Duodenal mucosa (tissue), 2 donors: ENCODE results near the gene EIF4E3.

Experiments used
- H3K27ac ChIP-seq: one replicate; pipeline ENCODE4 v1.7.0; 2013; ENCODE audit warnings: low read depth, low read length
- H3K27me3 ChIP-seq, 2 donors: one replicate each; pipeline ENCODE4 v1.7.0; 2013; ENCODE audit warnings: low read length in 2 of 2, control low read depth in 1 of 2; ENCODE audit not compliant: insufficient read depth in 2 of 2, control insufficient read depth in 1 of 2
- H3K36me3 ChIP-seq, 2 donors: one replicate each; pipeline ENCODE4 v1.7.0; 2013; ENCODE audit warnings: low read length in 2 of 2, control low read depth in 1 of 2; ENCODE audit not compliant: insufficient read depth in 2 of 2, control insufficient read depth in 1 of 2
- H3K4me1 ChIP-seq, 2 donors: one replicate each; pipeline ENCODE4 v1.7.0; 2013; ENCODE audit warnings: low read length in 2 of 2, control low read depth in 1 of 2; ENCODE audit not compliant: insufficient read depth in 2 of 2, control insufficient read depth in 1 of 2
- H3K4me3 ChIP-seq, 2 donors: one replicate each; pipeline ENCODE4 v1.7.0; 2013; ENCODE audit warnings: low read length in 2 of 2, low read depth in 1 of 2
- H3K9ac ChIP-seq, 2 donors: one replicate each; pipeline ENCODE4 v1.7.0; 2013; ENCODE audit warnings: low read length in 2 of 2, low read depth in 1 of 2
- H3K9me3 ChIP-seq, 2 donors: one replicate each; pipeline ENCODE4 v1.7.0; 2013; ENCODE audit warnings: low read length in 2 of 2, control low read depth in 1 of 2; ENCODE audit not compliant: control insufficient read depth in 1 of 2

Gene EIF4E3

DNA sequence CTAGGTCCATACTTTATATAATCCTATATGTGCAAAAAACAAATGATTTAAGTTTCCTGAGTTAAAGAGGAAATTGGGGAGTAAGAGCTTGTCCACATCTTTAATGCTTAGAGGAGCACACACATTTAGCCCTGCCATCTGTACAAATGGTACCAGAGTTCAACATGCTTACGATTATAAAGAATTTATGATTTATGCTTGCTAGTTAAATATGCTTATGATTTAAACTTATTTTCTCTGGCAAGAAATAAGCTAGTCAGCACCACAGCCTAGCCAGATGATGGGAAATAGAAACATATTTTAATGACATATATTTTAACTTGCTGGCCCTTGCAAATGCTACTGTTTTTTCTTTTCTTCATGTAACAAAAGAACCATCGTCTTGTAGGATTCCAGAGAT lies 48.3 kb downstream of the EIF4E3 start:
- no peak overlapping the region for H3K9ac ChIP-seq
- H3K4me3 ChIP-seq, result no peak overlapping the region
- peaks cover 0 to 10% of the 10 kb centered on the region in 2 donors for H3K4me1 ChIP-seq
- no peaks in the 10 kb centered on the region for H3K9me3 ChIP-seq
- H3K36me3 ChIP-seq, result no peaks in the 10 kb centered on the region
- no peak overlapping the region for H3K27ac ChIP-seq
- no peaks in the 10 kb centered on the region for H3K27me3 ChIP-seq

- Histone ChIP-seq H3K9me3 (no peaks in the 10 kb centered on the region), H3K4me1 (no peaks in the 10 kb centered on the region), H3K9ac (no peak overlapping the region), H3K36me3 (no peaks in the 10 kb centered on the region), H3K27me3 (no peaks in the 10 kb centered on the region), H3K4me3 (no peak overlapping the region), H3K27ac (no peak overlapping the region)
Measured at GRCh38 chr3:71673486-71673885, 51.7 kb downstream of the EIF4E3 start.

DNA sequence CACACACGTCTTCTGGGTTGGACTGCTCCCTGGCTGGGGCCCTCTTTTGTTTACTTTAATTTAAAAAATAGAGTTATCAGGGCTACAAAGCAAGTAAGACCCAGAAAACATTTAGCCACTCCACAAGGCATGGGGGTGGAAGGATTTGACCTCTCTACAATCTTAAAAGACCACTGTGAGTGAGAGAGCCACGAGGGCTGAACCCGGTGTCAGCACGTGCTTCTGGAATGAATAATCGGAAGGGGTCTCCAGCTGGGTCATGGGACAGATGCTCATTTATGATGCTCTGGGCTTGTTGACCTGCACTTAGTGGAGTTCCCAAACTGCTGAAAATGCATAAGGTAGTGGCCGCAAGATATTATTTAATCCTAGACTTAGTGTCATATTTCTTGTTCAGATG lies 52.4 kb downstream of the EIF4E3 start:
- Histone ChIP-seq H3K27me3 (no peaks in the 10 kb centered on the region), H3K9ac (no peak overlapping the region), H3K36me3 (no peaks in the 10 kb centered on the region), H3K4me1 (no peaks in the 10 kb centered on the region), H3K4me3 (no peak overlapping the region), H3K27ac (no peak overlapping the region), H3K9me3 (no peaks in the 10 kb centered on the region)

GRCh38 chr3:71672340-71672739 lies 52.9 kb downstream of the EIF4E3 start:
- H3K9ac ChIP-seq, result no peak overlapping the region
- H3K27me3 ChIP-seq, result no peaks in the 10 kb centered on the region
- no peaks in the 10 kb centered on the region for H3K36me3 ChIP-seq
- H3K9me3 ChIP-seq, result no peaks in the 10 kb centered on the region
- H3K27ac ChIP-seq, result no peak overlapping the region
- no peaks in the 10 kb centered on the region for H3K4me1 ChIP-seq
- H3K4me3 ChIP-seq, result no peak overlapping the region

DNA sequence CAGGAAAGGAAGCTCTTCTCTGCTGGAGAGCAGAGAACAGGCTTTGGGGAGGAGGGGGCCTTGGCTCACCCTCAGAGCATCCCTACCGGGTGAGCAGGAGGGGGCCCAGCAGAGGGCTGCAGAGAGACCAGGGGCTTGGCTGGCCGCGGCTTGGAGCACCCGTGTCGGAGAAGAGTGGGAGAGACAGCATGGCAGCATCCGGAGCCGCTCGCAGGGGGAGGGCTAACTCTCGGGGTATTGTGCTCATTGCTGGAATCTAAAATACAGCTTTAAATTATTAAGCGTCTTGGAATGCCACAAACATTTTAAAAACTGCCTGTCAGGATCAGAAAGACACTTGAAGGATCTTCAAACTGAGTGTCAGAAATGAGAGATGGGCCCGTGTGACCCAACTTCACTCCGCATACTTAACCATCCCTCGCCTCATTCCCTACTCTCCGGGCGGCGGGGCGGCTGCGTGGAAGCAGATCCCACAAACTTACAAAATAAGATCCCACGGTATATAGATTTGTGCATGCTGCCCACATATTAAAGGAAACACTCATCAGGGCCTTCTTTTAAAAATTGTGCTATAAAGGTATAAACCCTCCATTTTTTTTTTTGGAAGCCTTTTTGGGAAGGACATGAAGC lies 53.9 kb downstream of the EIF4E3 start:
- Histone ChIP-seq H3K9ac (no peak overlapping the region), H3K9me3 (no peaks in the 10 kb centered on the region), H3K27ac (no peak overlapping the region), H3K27me3 (no peaks in the 10 kb centered on the region), H3K4me3 (no peak overlapping the region), H3K4me1 (no peaks in the 10 kb centered on the region), H3K36me3 (no peaks in the 10 kb centered on the region)

DNA sequence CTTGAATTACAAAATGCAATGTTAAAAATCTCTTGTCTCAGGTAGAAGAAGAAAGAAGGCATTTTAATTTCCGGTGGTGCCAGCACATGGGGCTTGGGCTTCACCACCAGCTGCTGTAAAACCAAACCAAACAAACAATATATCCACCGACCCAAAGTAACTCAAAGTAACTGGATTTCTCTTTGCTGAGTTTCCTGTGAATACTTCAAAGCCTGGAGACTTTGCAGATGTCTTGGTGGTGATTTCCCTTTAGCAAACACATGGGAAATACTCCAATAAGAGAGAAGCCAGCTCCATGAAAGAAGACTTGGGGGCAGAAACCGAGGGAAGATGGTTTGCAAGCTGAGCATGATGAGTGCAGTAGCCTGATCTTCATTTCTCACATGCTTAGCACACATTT lies 62.6 kb downstream of the EIF4E3 start:
- Histone ChIP-seq H3K9me3 (no peaks in the 10 kb centered on the region), H3K27ac (no peak overlapping the region), H3K4me1 (peaks cover 5 to 7% of the 10 kb centered on the region in 2 donors), H3K27me3 (no peaks in the 10 kb centered on the region), H3K9ac (no peak overlapping the region), H3K36me3 (no peaks in the 10 kb centered on the region), H3K4me3 (no peak overlapping the region)

DNA sequence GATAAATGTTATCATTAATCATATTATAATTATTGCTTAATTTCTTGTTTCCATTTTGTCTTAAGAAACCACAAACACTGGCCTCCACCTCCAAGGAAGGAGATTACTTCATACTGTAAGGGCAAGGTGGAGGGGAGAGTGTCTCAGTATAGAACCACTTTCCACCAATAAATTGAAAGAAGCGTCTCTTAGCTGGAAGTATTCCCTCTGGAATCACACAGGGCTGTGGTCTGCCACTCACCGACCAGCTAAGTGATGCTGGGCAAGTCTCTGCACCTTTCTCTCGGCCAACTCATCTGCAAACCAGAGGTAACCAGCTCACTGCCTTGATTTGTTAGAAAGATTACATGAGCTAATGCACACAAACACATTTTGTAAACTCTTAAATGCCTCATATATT lies 63.1 kb downstream of the EIF4E3 start:
- Histone ChIP-seq H3K4me3 (no peak overlapping the region), H3K27me3 (no peaks in the 10 kb centered on the region), H3K4me1 (peaks cover 5 to 7% of the 10 kb centered on the region in 2 donors), H3K36me3 (no peaks in the 10 kb centered on the region), H3K9me3 (no peaks in the 10 kb centered on the region), H3K9ac (no peak overlapping the region), H3K27ac (no peak overlapping the region)

- peaks cover 5 to 7% of the 10 kb centered on the region in 2 donors for H3K4me1 ChIP-seq
- H3K27me3 ChIP-seq, result no peaks in the 10 kb centered on the region
- H3K9ac ChIP-seq, result no peak overlapping the region
- no peaks in the 10 kb centered on the region for H3K9me3 ChIP-seq
- no peak overlapping the region for H3K4me3 ChIP-seq
- H3K27ac ChIP-seq, result no peak overlapping the region
- H3K36me3 ChIP-seq, result no peaks in the 10 kb centered on the region
Measured at GRCh38 chr3:71659864-71660591, 65.2 kb downstream of the EIF4E3 start.

GRCh38 chr3:71657831-71658530 lies 67.2 kb downstream of the EIF4E3 start:
- Histone ChIP-seq H3K36me3 (no peaks in the 10 kb centered on the region), H3K27ac (no peak overlapping the region), H3K4me3 (no peak overlapping the region), H3K4me1 (peaks cover 5 to 9% of the 10 kb centered on the region in 2 donors), H3K9me3 (no peaks in the 10 kb centered on the region), H3K9ac (no peak overlapping the region), H3K27me3 (no peaks in the 10 kb centered on the region)

- H3K4me3 ChIP-seq, result no peak overlapping the region
- H3K4me1 ChIP-seq, result peaks cover 10 to 22% of the 10 kb centered on the region in 2 donors
- no peaks in the 10 kb centered on the region for H3K9me3 ChIP-seq
- H3K27ac ChIP-seq, result no peak overlapping the region
- H3K9ac ChIP-seq, result no peak overlapping the region
- H3K36me3 ChIP-seq, result no peaks in the 10 kb centered on the region
- H3K27me3 ChIP-seq, result no peaks in the 10 kb centered on the region
Measured at GRCh38 chr3:71655061-71655460, 70.1 kb downstream of the EIF4E3 start.
